HEK293T (cell line): ENCODE results near the gene ATP8A2.
A peak's percentile ranks its signal among the peaks of the same experiment; 100 is the strongest.
"Not testable (repeated sequence)": the region's sequence is repeated elsewhere in the genome, so short reads cannot be mapped to it uniquely, and the experiment has no call there.

Experiments
- CTCF ChIA-PET: fragments of 350-600 bp; formaldehyde crosslinking; extraction: SDS; loops from one replicate; lab custom pipeline; 2021; ENCODE audit warnings: antibody characterized with exemption, inconsistent platforms; lab: Yijun Ruan, JAX
- POLR2A ChIA-PET: fragments of 350-600 bp; formaldehyde crosslinking; extraction: SDS; loops from one replicate; lab custom pipeline; 2020; ENCODE audit warnings: antibody characterized with exemption, inconsistent platforms; lab: Yijun Ruan, JAX
- DNase-seq: peaks from one replicate; pipeline ENCODE4 v3.0.0; 2012; ENCODE audit warnings: mixed read lengths; ENCODE audit errors: extremely low spot score
- ARNT ChIP-seq: fragments of 450-650 bp; IDR thresholded peaks from 2 replicates; pipeline ENCODE4 v1.6.1; 2017; ENCODE audit warnings: mild to moderate bottlenecking
- BHLHE40 ChIP-seq: fragments of 450-650 bp; IDR thresholded peaks from 2 replicates; pipeline ENCODE4 v1.6.1; 2016; ENCODE audit warnings: mild to moderate bottlenecking, moderate library complexity, borderline replicate concordance
- CTBP1 ChIP-seq: fragments of 450-650 bp; IDR thresholded peaks from 2 replicates; pipeline ENCODE4 v1.6.1; 2016; ENCODE audit warnings: borderline replicate concordance
- ELF4 ChIP-seq: fragments of 450-650 bp; IDR thresholded peaks from 2 replicates; pipeline ENCODE4 v1.6.1; 2017; ENCODE audit warnings: antibody characterized with exemption
- FOXA1 ChIP-seq: fragments of 450-650 bp; IDR thresholded peaks from 2 replicates; pipeline ENCODE4 v1.6.1; 2016; ENCODE audit warnings: mild to moderate bottlenecking
- FOXK2 ChIP-seq: fragments of 450-650 bp; IDR thresholded peaks from 2 replicates; pipeline ENCODE4 v1.6.1; 2016; ENCODE audit warnings: mild to moderate bottlenecking
- FOXM1 ChIP-seq: fragments of 450-650 bp; IDR thresholded peaks from 2 replicates; pipeline ENCODE4 v1.6.1; 2017; ENCODE audit warnings: mild to moderate bottlenecking, borderline replicate concordance
- HDGF ChIP-seq: fragments of 450-650 bp; IDR thresholded peaks from 2 replicates; pipeline ENCODE4 v1.6.1; 2017; ENCODE audit warnings: antibody characterized with exemption, borderline replicate concordance
- L3MBTL2 ChIP-seq: fragments of 450-650 bp; conservative IDR thresholded peaks from 2 replicates; pipeline ENCODE4 v1.6.1; 2016; ENCODE audit warnings: mild to moderate bottlenecking
- LEF1 ChIP-seq: fragments of 450-650 bp; IDR thresholded peaks from 2 replicates; pipeline ENCODE4 v1.6.1; 2017; ENCODE audit warnings: mild to moderate bottlenecking, borderline replicate concordance
- NFRKB ChIP-seq: fragments of 450-650 bp; IDR thresholded peaks from 2 replicates; pipeline ENCODE4 v1.6.1; 2016; ENCODE audit warnings: mild to moderate bottlenecking, moderate library complexity
- SP1 ChIP-seq: fragments of 450-650 bp; IDR thresholded peaks from 2 replicates; pipeline ENCODE4 v1.6.1; 2017
- SUZ12 ChIP-seq: fragments of 450-650 bp; IDR thresholded peaks from 2 replicates; pipeline ENCODE4 v1.6.1; 2016; ENCODE audit warnings: mild to moderate bottlenecking
- TARDBP ChIP-seq: fragments of 450-650 bp; IDR thresholded peaks from 2 replicates; pipeline ENCODE4 v1.6.1; 2016
- ZNF384 ChIP-seq: fragments of 450-650 bp; IDR thresholded peaks from 2 replicates; pipeline ENCODE4 v1.6.1; 2016
- TF ChIP-seq, protein P1 (sequence below): fragments of 450-650 bp; IDR thresholded peaks from 2 replicates; pipeline ENCODE4 v1.6.1; 2016

ATP8A2 gene

DNA sequence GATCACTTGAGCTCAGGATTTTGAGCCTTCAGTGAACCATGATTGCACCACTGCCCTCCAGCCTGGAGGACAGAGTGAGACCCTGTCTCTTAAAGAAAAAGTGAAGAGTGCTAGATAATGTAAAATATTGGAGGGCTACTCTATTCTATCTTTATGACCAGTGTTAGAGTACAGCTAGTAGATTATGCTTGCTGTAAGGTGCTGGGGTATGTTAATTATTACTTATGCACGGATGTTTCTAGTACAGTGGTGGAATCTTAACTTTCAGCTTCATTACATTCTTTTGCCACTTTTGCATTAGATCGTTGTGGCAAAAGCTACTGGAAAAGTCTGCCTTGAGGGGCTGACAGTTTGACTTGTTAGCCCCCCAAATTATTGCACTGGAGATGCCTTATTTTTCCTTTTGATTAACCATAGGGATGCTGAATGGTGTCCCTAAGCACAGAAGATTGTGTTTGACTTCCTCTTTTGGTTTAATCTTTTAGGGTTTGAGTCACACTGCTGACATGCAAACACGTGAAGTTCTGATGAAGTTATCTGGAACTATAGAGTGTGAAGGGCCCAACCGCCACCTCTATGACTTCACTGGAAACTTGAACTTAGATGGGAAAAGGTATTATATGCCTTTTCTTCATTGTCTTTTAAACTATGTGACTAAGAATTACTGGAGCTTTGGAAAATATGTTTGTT lies 169.8 kb downstream of the ATP8A2 start:
- CTCF ChIA-PET, result no interaction called here
- POLR2A ChIA-PET, result no interaction called here
- TF ChIP-seq BHLHE40, result no peak
- no peak for DNase-seq

DNA sequence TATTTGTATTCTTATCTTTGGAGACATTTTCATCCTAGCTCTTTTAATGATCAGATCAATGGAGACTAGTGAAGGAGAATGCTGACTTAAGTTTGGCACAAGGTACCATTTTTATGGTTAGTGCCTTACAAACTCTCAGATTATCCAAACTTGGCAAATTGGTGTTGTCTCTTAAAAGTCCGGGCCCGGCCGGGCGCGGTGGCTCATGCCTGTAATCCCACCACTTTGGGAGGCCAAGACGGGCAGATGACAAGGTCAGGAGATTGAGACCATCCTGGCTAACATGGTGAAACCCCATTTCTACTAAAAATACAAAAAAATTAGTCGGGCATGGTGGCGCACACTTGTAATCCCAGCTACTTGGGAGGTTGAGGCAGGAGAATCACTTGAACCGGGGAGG lies 177.2 kb downstream of the ATP8A2 start:
- CTCF ChIA-PET, result not testable (repeated sequence)

DNA sequence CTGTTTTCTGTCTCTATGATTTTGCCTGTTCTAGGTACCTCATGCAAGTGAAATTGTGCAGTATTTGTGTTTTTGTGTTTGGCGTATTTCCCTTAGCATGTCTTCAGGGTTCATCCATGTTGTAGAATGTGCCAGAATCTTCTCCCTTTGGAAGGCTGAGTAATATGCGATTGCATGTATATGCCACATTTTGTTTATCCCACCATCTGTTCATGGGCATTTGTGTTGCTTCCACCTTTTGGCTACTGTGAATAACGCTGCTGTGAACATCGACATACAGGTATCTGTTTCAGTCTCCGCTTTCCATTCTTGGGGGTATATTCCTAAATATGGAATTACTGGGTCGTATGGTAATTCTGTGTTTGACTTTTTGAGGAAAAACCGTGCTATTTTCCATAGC lies 190.0 kb downstream of the ATP8A2 start:
- POLR2A ChIA-PET, result no interaction called here
- no peak for DNase-seq
- TF ChIP-seq L3MBTL2 (no peak), ELF4 (no peak), BHLHE40 (no peak), LEF1 (no peak), HDGF (no peak), NFRKB (no peak)
- CTCF ChIA-PET, result no interaction called here

More for the DNA sequence above, 177.2 kb downstream of the ATP8A2 start:
- POLR2A ChIA-PET, DNase-seq: not testable (repeated sequence)

DNA sequence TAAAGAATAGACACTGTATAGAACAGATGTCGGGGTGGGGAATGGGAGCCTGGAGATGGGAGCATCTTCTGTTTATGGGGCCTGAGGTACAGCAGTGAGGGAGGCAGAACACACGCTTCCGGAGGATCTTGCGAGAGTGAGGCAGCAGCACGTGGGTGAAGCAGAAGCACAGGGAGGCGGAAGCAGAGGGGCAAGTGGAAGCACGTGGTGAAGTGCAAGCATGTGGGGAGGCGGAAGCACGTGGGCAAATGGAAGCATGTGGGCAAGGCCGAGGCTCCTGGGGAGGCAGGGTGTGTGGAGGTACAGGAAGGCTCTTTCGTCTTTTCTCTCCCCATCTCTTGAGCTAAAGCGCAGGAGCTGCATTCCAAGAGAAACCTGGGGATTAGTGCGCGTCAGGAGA lies 198.4 kb downstream of the ATP8A2 start:
- DNase-seq, result no peak
- ChIA-PET CTCF (no interaction called here), POLR2A (no interaction called here)
- TF ChIP-seq ZNF384 (no peak), BHLHE40 (no peak), SP1 (no peak), TARDBP (no peak), FOXM1 (no peak), LEF1 (no peak), NFRKB (no peak), L3MBTL2 (no peak), ELF4 (no peak), ARNT (no peak), CTBP1 (no peak), SUZ12 (no peak), HDGF (no peak), FOXK2 (no peak), FOXA1 (no peak)
- TF ChIP-seq, protein P1, sequence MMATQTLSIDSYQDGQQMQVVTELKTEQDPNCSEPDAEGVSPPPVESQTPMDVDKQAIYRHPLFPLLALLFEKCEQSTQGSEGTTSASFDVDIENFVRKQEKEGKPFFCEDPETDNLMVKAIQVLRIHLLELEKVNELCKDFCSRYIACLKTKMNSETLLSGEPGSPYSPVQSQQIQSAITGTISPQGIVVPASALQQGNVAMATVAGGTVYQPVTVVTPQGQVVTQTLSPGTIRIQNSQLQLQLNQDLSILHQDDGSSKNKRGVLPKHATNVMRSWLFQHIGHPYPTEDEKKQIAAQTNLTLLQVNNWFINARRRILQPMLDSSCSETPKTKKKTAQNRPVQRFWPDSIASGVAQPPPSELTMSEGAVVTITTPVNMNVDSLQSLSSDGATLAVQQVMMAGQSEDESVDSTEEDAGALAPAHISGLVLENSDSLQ, result no peak

DNA sequence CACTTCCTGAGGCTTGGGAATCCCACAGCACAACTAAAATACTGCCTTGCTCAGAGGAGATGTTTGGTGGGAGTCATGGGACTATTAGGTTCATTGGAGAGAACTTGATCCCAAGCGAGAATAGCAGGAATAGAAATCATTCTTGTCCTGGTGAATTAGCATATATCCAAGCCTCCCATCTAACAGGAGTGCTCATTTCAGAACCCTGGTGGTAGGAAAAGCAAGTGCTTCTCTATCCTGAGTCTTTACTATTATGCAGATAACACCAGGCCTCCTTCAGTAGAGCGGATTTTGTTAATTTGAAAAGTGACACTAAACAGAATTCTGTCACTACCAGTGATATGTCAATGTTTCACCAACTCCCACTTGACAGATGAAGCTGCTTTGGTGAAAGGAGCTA lies 199.5 kb downstream of the ATP8A2 start:
- DNase-seq, result no peak
- TF ChIP-seq FOXK2, result no peak
- TF ChIP-seq ELF4, result no peak
- no peak for TF ChIP-seq FOXA1
- TF ChIP-seq HDGF, result no peak
- TF ChIP-seq SP1, result no peak
- TF ChIP-seq L3MBTL2, result no peak
- TF ChIP-seq SUZ12, result no peak
- TF ChIP-seq ZNF384, result no peak
- TF ChIP-seq, protein P1, result no peak
- TF ChIP-seq TARDBP, result no peak
- TF ChIP-seq NFRKB, result no peak
- no peak for TF ChIP-seq BHLHE40
- no peak for TF ChIP-seq FOXM1
- no peak for TF ChIP-seq CTBP1
- no peak for TF ChIP-seq ARNT
- no peak for TF ChIP-seq LEF1
- POLR2A ChIA-PET, result no interaction called here
- CTCF ChIA-PET, result interaction anchor here (0.7 kb wide), 1 partner anchor 52 kb away, joined by 4 read pairs; no protein-coding TSS in a partner anchor

DNA sequence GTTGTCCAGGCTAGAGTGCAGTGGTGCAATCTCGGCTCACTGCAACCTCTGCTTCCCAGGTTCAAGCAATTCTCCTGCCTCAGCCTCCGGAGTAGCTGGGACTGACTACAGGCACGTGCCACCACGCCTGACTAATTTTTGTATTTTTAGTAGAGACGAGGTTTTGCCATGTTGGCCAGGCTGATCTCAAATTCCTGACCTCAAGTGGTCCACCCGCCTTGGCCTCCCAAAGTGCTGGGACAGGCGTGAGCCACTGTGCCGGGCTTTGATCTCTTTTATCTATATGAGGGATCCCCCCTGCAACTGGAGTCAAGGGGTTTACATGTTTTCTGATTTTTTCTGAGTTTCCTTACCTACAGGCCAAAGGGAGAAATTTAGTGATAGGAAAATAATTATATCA lies 200.4 kb downstream of the ATP8A2 start:
- CTCF ChIA-PET, DNase-seq: not testable (repeated sequence)

DNA sequence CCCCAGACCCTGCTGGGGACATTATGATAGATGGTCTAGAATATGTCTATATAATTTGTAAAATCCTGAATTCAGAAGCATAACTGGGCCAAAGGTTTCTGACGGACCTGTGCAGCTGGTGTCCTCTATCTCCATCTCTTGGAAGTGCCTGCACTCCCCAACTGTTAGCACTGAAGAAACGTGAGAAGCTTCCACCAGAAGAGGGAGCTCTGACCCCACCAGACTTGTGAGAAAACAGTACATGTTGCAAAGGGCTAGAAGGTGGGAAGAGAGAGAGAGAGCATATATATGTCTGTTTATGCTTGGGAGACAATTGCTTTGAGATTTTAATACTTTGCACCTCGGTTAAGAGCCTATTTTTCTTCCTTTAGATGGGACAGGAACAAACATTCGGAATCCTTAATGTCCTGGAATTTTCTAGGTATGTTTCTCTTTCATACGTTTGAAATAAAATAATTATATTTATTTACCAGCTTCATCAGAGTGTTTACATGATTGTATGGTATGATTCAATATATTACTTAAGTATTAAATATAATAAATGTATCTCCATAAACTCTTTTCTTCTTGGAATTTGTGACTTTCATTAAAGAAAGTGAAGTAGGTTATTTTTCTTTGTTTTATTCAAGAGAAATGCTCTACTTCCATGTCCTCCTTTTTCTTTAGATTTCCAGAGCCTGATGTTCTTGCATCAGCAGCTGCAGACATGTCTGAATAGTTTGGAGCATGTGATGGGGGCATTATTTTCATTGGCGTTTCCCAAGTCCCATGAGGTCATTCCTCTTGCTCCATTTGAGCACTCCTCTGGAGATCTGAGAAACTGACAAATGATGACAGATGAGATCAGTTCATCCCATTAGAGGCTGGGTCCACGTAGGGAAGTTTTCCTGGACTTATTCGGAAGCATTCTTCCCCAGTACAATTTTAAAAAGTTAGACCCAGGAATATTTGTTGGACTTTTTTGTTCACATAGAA lies 202.9 kb downstream of the ATP8A2 start:
- TF ChIP-seq, protein P1, result peak; percentile 51
- no peak for TF ChIP-seq FOXM1
- CTCF ChIA-PET, result interaction anchor here (0.8 to 1.3 kb wide), 2 partner anchors 283 to 487 kb away, joined by 3 to 5 read pairs; no protein-coding TSS in a partner anchor
- peak; percentile 58 for DNase-seq
- POLR2A ChIA-PET, result interaction anchor here (1.6 kb wide), 1 partner anchor 306 kb away, joined by 3 read pairs; no protein-coding TSS in a partner anchor

More for the DNA sequence above, 200.4 kb downstream of the ATP8A2 start:
- POLR2A ChIA-PET, result not testable (repeated sequence)
